ENCODE results near the gene BTN3A1.

- no peak for TF ChIP-seq CTCF (IDR thresholded peaks at IDR 0.05; ENCODE audit: low read depth, low read length, poor library complexity, severe bottlenecking)
- TF ChIP-seq EZH2phosphoT487 (IDR thresholded peaks at IDR 0.05; ENCODE audit: borderline replicate concordance, low read length) = no peak
Observed at GRCh38 chr6:26367114-26367513, 35.0 kb upstream of the BTN3A1 start.

Data from DOHH2 (cell line).